Measurements from ENCODE around the gene IKZF2.
"Not testable (repeated sequence)": the region's sequence is repeated elsewhere in the genome, so short reads cannot be mapped to it uniquely, and the experiment has no call there.

IKZF2 gene

DNA sequence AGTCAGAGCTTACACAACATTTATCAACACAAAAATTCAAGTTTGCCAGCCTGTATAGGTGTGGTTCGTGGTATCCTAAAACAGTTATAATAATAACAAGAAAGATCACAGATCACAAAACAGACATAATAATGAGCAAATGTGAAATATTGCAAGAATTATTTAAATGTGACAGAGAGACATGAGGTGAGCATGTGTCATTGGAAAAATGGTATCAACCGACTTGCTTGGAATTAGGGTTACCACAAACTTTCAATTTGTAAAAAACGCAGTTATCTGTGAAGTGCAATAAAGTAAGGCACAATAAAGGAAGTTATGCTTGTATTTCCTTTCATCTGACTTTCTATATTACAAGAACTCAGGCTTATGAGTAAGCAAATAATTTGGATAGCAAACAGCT, 116.8 kb downstream of the IKZF2 start:
- H3K4me1 ChIP-seq (ENCODE audit: control insufficient read depth, insufficient read depth, low read length, poor library complexity, severe bottlenecking): no peaks in the 10 kb centered on the region
- H3K27ac ChIP-seq (ENCODE audit: low read depth, low read length, severe bottlenecking): no peak overlapping the region
- no peak overlapping the region for H3K4me3 ChIP-seq (ENCODE audit: extremely low read depth, insufficient read depth, low read length, poor library complexity, severe bottlenecking)
- WGBS, 2 experiments (ENCODE audit: insufficient coverage in 2 of 2): 86 to 100% methylated on average over 1 to 2 of the region's 3 CpGs
- H3K9me3 ChIP-seq (ENCODE audit: control insufficient read depth, low read length): no peaks in the 10 kb centered on the region
- H3K36me3 ChIP-seq (ENCODE audit: control insufficient read depth, insufficient read depth, low read length): no peaks in the 10 kb centered on the region

DNA sequence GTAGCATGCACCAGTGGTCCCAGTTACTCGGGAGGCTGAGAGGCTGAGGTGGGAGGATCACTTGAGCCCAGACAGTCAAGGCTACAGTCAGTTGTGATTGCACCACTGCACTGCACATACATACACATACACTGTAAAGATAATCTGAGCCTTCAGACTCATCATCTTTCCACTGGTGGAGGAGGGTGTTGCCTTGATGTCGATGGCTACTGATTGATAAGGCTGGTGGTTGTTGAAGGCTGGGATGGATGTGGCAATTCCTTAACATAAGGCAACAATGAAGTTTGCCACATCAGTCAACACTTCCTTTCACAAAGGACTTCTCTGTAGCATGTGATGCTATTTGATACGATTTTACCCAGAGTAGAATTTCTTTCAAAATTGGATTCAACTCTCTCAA, 118.8 kb downstream of the IKZF2 start:
- no peak overlapping the region for H3K4me3 ChIP-seq (ENCODE audit: extremely low read depth, insufficient read depth, low read length, poor library complexity, severe bottlenecking)
- no peaks in the 10 kb centered on the region for H3K36me3 ChIP-seq (ENCODE audit: control insufficient read depth, insufficient read depth, low read length)
- no peaks in the 10 kb centered on the region for H3K9me3 ChIP-seq (ENCODE audit: control insufficient read depth, low read length)
- WGBS, 2 experiments (ENCODE audit: insufficient coverage in 2 of 2): 88 to 100% methylated on average over 2 of the region's 3 CpGs
- no peak overlapping the region for H3K27ac ChIP-seq (ENCODE audit: low read depth, low read length, severe bottlenecking)
- no peaks in the 10 kb centered on the region for H3K4me1 ChIP-seq (ENCODE audit: control insufficient read depth, insufficient read depth, low read length, poor library complexity, severe bottlenecking)

DNA sequence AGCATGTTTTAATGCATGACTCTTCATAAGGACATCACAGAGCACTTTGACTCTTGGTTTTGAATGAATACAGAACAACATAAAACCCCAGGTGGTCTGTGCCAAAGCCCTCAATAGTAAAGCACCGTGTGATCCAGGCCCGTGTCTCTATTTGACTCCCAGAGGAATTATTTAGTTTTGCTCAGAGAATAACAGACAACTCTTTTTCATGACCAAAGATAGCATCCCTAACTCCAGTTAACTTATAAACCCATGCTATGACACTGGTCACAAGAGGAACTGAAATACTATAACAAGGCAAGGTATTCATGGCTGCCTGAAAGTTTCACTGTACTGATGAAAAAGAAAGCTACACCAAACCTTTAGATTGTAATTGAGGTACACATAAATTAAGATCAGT, 128.4 kb downstream of the IKZF2 start:
- H3K27ac ChIP-seq (ENCODE audit: low read depth, low read length, severe bottlenecking): no peak overlapping the region
- no peak overlapping the region for H3K4me3 ChIP-seq (ENCODE audit: extremely low read depth, insufficient read depth, low read length, poor library complexity, severe bottlenecking)
- H3K36me3 ChIP-seq (ENCODE audit: control insufficient read depth, insufficient read depth, low read length): no peaks in the 10 kb centered on the region
- 37% methylated on average over 2 of the region's 2 CpGs; no CpG with 5 or more reads in 1 of the 2 experiments for WGBS, 2 experiments (ENCODE audit: insufficient coverage in 2 of 2)
- H3K4me1 ChIP-seq (ENCODE audit: control insufficient read depth, insufficient read depth, low read length, poor library complexity, severe bottlenecking): no peaks in the 10 kb centered on the region
- no peaks in the 10 kb centered on the region for H3K9me3 ChIP-seq (ENCODE audit: control insufficient read depth, low read length)

DNA sequence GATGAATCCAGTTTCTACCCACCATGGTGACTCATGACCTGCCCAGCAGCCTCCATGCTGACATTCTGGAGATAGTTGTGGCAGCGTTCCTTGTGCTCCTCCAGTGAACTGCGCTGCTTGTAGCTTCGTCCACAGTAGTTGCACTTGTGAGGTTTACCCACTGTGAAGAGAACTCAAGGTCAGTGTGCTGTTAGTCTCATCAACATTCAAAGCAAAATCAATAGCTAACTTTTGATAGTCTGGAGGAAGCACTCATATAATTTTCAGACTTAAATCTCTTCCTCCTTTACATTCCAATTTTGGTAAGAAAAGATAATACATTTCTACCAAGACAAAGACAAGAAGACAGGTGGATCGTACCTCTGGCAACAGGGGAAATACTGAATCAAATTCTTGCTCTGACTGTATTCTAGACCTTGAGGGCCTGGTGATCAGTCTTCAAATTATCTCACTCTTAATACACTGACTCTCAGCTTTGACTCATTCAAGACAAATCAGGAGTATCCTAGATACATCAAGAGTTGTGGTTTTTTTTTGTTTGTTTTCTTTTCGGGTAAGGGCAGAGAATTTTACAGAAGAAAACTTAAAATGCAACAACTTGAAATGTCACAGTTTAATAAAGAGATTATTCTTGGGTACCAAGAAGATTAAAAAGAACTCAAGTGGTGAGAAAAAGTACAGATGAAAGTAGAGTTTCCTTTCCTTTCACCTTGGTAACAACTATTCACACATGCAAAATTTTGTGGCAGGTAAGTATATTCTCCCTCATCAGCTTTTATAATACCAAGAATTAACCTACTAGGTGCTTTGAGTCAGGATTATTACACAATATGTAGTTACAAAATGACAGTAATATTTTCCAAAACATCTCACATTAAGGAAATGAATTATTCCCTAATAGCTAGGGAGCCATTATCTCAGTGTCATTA, 129.2 kb downstream of the IKZF2 start:
- no peak overlapping the region for H3K27ac ChIP-seq (ENCODE audit: low read depth, low read length, severe bottlenecking)
- H3K9me3 ChIP-seq (ENCODE audit: control insufficient read depth, low read length): no peaks in the 10 kb centered on the region
- H3K36me3 ChIP-seq (ENCODE audit: control insufficient read depth, insufficient read depth, low read length): no peaks in the 10 kb centered on the region
- no peaks in the 10 kb centered on the region for H3K4me1 ChIP-seq (ENCODE audit: control insufficient read depth, insufficient read depth, low read length, poor library complexity, severe bottlenecking)
- 100% methylated on average over 1 to 2 of the region's 5 CpGs for WGBS, 2 experiments (ENCODE audit: insufficient coverage in 2 of 2)
- H3K4me3 ChIP-seq (ENCODE audit: extremely low read depth, insufficient read depth, low read length, poor library complexity, severe bottlenecking): no peak overlapping the region

DNA sequence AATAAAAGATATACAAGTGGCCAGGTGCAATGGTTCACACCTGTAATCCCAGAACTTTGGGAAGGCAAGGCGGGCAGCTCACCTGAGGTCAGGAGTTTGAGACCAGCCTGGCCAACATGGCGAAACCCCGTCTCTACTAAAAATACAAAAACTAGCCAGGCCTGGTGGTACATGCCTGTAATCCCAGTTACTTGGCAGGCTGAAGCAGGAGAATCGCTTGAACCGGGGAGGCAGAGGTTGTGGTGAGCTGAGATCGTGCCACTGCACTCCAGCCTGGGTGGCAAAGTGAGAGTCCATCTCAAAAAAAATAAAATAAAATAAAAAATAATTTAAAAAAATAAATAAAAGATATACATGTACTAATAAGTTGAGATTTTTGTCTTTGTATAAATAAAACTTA, 130.5 kb downstream of the IKZF2 start:
- not testable (repeated sequence) for H3K4me3 ChIP-seq (ENCODE audit: extremely low read depth, insufficient read depth, low read length, poor library complexity, severe bottlenecking); H3K27ac ChIP-seq (ENCODE audit: low read depth, low read length, severe bottlenecking); H3K9me3 ChIP-seq (ENCODE audit: control insufficient read depth, low read length); H3K4me1 ChIP-seq (ENCODE audit: control insufficient read depth, insufficient read depth, low read length, poor library complexity, severe bottlenecking); H3K36me3 ChIP-seq (ENCODE audit: control insufficient read depth, insufficient read depth, low read length)
- 92 to 96% methylated on average over 2 to 4 of the region's 6 CpGs for WGBS, 2 experiments (ENCODE audit: insufficient coverage in 2 of 2)

DNA sequence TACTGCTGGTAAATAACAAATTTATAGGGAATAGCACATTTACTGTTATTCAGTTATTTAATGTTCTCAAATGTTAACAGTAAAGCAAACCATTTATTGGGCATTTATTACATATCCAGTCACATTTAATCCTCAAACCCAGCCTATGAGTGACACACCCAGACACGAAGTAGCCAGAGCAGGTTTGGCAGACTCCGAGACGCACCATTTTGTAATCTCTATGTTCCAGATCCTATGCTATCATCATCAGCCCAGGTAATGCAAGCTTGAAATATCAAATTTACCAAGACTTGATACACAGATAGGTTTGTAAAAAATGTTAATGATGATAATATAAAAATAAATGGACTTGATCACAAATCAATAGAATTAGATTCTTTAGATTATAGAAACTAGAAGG, 131.1 kb downstream of the IKZF2 start:
- WGBS, 2 experiments (ENCODE audit: insufficient coverage in 2 of 2): 88% methylated on average over 1 of the region's 3 CpGs; no CpG with 5 or more reads in 1 of the 2 experiments
- Histone ChIP-seq H3K4me3 (ENCODE audit: extremely low read depth, insufficient read depth, low read length, poor library complexity, severe bottlenecking) (no peak overlapping the region), H3K4me1 (ENCODE audit: control insufficient read depth, insufficient read depth, low read length, poor library complexity, severe bottlenecking) (no peaks in the 10 kb centered on the region), H3K36me3 (ENCODE audit: control insufficient read depth, insufficient read depth, low read length) (no peaks in the 10 kb centered on the region), H3K9me3 (ENCODE audit: control insufficient read depth, low read length) (no peaks in the 10 kb centered on the region), H3K27ac (ENCODE audit: low read depth, low read length, severe bottlenecking) (no peak overlapping the region)

DNA sequence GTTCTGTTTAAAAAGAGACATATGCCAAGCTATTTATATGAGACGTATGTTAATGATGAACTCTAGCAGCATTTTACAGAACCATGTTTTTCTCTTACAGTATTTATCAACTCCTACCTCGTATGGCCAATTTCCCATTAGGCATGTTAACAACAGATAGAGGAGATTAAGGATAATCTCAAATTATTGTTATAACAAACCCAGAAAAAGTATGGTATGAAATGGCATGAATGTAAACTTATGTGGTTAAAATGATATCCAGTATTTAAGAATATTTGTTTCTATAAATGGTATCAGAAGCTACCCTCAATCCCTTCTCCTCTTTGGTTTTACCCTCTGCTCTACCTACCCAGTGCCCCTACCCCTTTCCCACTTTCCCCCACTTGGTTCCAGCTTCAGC, 132.0 kb downstream of the IKZF2 start:
- Histone ChIP-seq H3K4me3 (ENCODE audit: extremely low read depth, insufficient read depth, low read length, poor library complexity, severe bottlenecking) (no peak overlapping the region), H3K36me3 (ENCODE audit: control insufficient read depth, insufficient read depth, low read length) (no peaks in the 10 kb centered on the region), H3K4me1 (ENCODE audit: control insufficient read depth, insufficient read depth, low read length, poor library complexity, severe bottlenecking) (no peaks in the 10 kb centered on the region), H3K27ac (ENCODE audit: low read depth, low read length, severe bottlenecking) (no peak overlapping the region), H3K9me3 (ENCODE audit: control insufficient read depth, low read length) (no peaks in the 10 kb centered on the region)
- no CpG with 5 or more reads among the region's 2 CpGs for WGBS, 2 experiments (ENCODE audit: insufficient coverage in 2 of 2)

DNA sequence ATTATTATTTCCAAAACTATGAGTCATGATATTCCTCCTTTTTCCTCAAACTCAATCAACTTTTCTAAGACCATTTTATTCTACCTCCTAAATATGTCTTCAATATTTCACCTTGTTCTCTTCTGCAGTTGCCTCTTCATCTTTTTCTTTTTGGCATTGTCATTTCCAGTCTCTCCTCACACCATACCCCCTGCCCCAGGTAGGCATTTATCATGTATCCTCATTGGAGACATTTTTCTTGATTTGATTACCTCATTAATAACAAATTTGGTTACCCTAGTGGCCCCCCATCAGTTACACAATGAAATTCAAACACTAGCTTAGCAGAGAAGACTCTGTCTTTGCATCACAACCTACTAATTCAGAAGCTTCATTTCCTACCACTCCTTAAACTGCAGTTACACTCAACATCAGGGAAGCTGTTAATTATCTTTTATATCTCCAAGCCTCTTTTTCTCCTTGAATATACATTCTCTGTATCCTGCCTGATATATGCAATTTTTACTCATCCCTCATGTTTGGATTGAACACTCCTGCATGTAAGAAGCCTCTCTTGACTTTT, 133.0 kb downstream of the IKZF2 start:
- no peaks in the 10 kb centered on the region for H3K9me3 ChIP-seq (ENCODE audit: control insufficient read depth, low read length)
- no peaks in the 10 kb centered on the region for H3K4me1 ChIP-seq (ENCODE audit: control insufficient read depth, insufficient read depth, low read length, poor library complexity, severe bottlenecking)
- no peak overlapping the region for H3K27ac ChIP-seq (ENCODE audit: low read depth, low read length, severe bottlenecking)
- H3K4me3 ChIP-seq (ENCODE audit: extremely low read depth, insufficient read depth, low read length, poor library complexity, severe bottlenecking): no peak overlapping the region
- H3K36me3 ChIP-seq (ENCODE audit: control insufficient read depth, insufficient read depth, low read length): no peaks in the 10 kb centered on the region

DNA sequence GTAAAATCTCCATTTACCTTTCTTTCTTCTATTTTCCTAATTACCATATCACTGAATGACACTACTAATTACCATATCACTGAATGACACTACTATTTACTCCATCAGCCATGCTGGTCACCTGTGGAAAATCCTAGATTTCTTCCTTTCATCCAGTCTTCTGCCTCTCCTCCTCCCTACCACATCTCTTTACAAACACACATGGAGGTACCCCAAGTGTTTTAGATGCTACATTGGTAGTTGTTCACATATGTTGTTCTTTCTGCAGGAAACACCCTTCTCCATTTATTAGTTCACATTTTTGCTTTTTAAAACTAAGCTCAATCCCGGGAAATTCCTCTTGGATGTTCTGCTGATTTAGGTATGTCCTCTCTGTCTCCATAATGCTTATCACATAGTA, 134.0 kb downstream of the IKZF2 start:
- Histone ChIP-seq H3K27ac (ENCODE audit: low read depth, low read length, severe bottlenecking) (no peak overlapping the region), H3K4me1 (ENCODE audit: control insufficient read depth, insufficient read depth, low read length, poor library complexity, severe bottlenecking) (no peaks in the 10 kb centered on the region), H3K36me3 (ENCODE audit: control insufficient read depth, insufficient read depth, low read length) (no peaks in the 10 kb centered on the region), H3K4me3 (ENCODE audit: extremely low read depth, insufficient read depth, low read length, poor library complexity, severe bottlenecking) (no peak overlapping the region), H3K9me3 (ENCODE audit: control insufficient read depth, low read length) (no peaks in the 10 kb centered on the region)
- WGBS, 2 experiments (ENCODE audit: insufficient coverage in 2 of 2): no CpG with 5 or more reads among the region's 1 CpG

DNA sequence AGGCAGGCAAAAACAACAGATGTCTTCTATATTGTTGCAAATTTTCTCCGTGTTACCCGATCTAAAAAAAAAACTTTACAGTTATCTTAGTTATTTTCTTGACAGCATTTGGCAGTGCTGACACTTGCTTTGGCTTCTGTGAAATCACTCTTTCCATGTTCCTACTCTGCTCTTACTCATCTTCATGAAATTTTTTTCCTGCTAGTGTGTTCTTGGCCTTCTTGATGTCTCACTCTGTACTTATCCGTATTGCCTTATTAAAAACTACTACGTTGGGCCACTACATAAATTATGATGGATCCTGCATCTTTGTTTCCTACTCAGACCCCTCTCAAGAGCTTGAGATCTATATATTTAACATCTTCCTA, 134.4 kb downstream of the IKZF2 start:
- no peaks in the 10 kb centered on the region for H3K36me3 ChIP-seq (ENCODE audit: control insufficient read depth, insufficient read depth, low read length)

More for the DNA sequence above, 134.4 kb downstream of the IKZF2 start:
- 85 to 93% methylated on average over 2 to 4 of the region's 4 CpGs for WGBS, 2 experiments (ENCODE audit: insufficient coverage in 2 of 2)
- no peak overlapping the region for H3K4me3 ChIP-seq (ENCODE audit: extremely low read depth, insufficient read depth, low read length, poor library complexity, severe bottlenecking)
- H3K9me3 ChIP-seq (ENCODE audit: control insufficient read depth, low read length): no peaks in the 10 kb centered on the region
- H3K4me1 ChIP-seq (ENCODE audit: control insufficient read depth, insufficient read depth, low read length, poor library complexity, severe bottlenecking): no peaks in the 10 kb centered on the region
- no peak overlapping the region for H3K27ac ChIP-seq (ENCODE audit: low read depth, low read length, severe bottlenecking)
